Activated CD4-positive, alpha-beta T cell treated with anti-CD3 and anti-CD28 coated beads, Interleukin-10, Interleukin-2, amounts not matched to agents 100 ng/mL and 50 ng/mL, durations not matched to agents 16 hours and 8 hours (primary cell): Measurements from ENCODE around the gene ABCA2.

Experiments
- DNase-seq: peaks from one replicate; pipeline ENCODE4 v3.0.0-alpha.2; 2020

ABCA2 gene

GRCh38 chr9:137012694-137013570 is 15.1 kb downstream of the ABCA2 start:
- DNase-seq, result no peak

DNA sequence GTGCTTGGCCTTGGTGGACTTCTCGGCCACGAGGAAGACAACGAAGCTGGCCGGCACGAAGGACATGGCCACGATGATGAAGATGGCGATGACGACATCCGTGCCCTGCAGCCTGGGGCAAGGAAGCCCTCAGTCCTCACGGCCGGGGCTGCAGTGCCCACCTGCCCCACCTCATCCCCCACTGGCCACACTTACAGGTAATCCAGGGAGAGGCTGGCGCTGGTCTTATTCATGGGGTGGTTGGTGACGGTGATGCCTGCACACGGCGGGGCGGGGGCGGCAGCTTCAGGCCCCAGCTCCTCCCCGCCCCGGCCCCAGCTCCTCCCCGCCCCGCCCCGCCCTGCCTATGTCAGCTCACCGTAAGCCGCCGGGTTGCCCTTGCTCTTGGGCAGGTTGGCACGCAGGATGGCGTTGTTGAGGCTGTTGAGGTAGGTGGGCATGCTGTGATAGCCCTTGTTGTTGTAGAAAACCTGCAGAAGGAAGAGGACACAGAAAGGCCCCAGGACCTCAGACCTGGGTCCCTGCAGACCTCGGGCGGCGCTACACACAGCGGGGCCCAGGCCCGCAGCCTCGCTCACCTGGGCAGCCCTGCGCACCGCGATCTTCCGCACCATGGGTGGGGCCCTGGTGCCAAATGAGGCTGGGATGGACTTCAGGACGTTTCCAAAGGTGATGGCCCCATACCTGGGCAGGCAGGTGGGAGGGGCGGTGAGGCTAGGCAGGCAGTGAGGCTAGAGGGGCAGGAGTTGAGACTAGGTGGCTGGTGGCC is 15.9 kb downstream of the ABCA2 start:
- DNase-seq, result no peak

DNA sequence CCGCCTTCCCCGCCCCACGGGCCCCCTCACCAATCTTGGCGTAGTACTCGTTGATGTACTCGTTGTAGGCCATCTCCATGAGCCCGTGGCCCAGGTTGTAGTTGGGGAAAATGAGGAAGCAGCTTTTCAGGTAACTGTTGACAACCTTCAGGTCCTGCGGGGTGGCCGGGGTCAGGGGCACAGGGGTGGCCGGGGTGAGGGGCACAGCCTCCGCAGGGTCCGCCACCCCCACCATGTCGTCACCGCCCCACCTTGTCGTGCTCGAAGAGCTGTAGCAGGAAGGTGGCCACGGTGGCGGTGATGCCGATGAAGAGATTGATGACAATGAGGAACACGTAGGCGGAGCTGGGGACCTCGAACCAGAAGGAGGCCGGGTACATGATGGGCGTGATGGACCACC is 16.9 kb downstream of the ABCA2 start:
- DNase-seq, result no peak

DNA sequence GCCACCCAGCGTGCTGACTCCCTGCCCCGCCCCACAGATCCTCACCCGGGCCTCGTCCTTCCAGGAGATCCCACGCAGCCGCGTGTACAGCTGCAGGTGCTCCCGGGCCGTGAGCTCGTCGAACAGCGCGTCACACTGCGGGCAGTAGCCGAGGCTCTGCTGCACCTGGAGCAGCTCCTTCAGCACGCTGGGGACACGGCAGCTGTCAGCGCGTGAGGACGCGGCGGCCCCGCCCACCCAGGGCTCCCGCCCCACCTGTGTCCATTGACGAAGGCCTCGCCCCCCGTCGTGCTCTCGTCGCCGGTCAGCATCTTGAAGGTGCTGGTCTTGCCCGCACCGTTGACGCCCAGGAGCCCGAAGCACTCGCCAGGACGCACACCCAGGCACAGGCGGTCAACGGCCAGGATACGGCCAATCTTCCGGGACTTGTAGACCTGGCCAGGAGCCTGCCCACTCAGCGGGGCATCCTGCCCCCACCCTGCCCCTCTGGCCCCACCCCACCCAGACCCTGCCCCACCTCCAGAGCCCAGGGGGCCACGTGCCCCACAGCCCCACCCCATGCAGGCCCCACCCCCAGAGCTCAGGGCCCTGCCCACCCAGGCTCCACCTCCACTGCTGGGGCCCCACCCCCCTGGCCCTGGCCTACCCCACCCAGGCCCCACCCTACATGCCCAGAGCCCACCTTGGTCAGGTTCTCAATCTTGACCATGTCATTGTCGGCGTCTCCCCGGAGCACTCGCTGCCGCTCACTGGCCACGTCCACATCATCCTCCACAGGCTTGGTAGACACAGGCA is 17.9 kb downstream of the ABCA2 start:
- DNase-seq, result no peak

DNA sequence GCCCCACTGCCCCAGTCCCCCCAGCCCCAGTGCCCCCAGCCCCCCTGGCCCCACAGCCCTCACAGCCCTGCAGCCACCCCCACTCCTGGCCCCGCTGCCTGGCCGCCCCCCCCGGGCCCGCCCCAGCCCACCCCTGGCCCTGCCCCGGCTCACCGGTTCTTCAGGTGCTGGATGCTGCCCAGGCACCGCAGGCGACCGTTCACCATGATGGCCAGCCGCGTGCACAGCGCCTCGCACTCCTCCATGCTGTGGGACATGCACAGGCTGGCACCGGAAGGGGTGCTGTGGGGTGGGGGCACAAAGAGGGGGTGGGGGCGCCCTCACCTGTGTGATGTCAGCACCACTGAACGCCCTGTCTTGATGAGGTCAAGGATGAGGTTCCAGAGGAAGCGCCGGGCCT is 18.8 kb downstream of the ABCA2 start:
- DNase-seq, result no peak

GRCh38 chr9:137008312-137008711 is 19.7 kb downstream of the ABCA2 start:
- no peak for DNase-seq

- DNase-seq, result no peak
Observed at GRCh38 chr9:137007816-137008270, 20.2 kb downstream of the ABCA2 start.

GRCh38 chr9:137007108-137007815 is 20.8 kb downstream of the ABCA2 start:
- DNase-seq, result no peak

DNA sequence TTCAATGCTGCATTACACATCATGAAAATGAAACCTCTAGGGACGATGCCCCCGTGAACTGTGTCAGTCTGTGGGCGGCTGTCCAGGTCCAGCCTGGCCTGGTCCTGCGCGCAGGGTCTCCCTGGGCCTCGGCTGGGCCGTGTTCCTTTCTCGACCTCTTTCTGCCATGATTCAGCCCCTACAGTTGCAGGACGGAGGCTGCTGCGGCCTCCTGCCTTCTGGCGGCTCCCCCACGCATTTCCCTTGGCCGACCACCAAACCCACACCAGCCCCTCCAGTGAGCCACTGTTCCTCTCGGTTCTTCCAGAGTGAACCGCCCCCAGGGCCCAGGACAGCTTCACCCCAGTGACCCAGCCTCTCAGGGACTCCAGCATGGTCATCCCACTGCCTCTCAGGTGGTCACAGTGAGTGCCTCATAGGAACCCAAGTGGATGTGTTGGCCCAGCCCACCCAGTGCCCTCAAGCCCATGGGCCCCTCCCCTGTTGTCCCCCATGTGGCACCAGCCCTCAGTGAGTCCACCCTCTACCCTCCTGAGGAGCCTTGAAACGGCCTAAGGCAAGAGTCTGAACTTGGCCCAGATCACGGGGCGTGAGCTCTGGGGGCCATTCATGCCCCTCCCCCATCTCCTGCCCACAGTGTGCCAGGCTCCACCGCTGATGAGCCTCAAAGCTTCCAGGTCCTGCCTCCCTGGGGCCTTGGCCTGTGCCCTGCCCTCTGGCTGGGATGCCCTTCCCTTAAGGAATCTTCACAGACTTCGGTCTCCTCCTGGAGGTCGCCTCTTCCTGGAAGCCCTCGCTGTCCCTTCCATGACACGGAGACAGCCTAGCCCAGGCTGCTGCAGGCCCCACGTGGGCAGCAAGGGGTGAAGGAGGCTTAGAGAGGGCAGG is 21.7 kb downstream of the ABCA2 start:
- DNase-seq, result no peak

GRCh38 chr9:137004285-137004684 is 23.8 kb downstream of the ABCA2 start:
- DNase-seq, result peak; percentile 26

GRCh38 chr9:137002646-137003041 is 25.4 kb downstream of the ABCA2 start:
- no peak for DNase-seq

DNA sequence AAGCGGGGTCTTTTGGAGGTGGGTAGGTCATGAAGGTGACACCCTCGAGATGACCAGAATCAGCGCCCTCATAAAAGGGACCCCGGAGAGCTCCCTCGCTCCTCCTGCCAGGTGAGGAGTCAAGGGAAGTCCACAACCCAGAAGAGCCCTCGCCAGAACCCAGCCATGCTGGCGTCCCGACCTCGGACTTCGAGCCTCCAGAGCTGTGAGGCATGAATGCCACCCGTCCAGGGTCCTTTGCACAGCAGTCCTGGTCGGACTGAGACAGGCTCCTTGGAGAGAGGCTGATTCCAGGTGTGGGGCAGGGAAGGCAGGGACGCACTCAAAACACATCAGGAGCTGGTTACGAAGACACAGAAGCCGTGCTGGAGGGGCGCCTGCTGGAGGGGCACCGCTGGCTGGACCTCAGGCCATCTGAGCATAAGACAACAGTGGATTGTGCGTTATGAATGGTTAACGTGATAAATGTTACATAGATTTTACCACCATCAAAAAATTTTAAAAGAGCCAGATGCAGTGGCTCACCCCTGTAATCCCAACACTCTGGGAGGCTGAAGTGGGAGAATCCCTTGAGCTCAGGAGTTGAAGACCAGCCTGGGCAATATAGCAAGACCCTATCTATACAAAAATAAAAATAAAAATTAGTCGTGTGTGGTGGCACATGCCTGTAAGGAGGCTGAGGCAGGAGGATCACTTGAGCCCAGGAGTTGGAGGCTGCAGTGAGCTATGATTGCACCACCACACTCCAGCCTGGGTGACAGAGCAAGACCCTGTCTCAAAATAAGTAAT is 26.0 kb downstream of the ABCA2 start:
- no peak for DNase-seq

- DNase-seq, result peak; percentile 73
Observed at GRCh38 chr9:137000177-137000930, 27.7 kb downstream of the ABCA2 start.

- peak; percentile 33 for DNase-seq
Observed at GRCh38 chr9:136997830-136998234, 30.2 kb downstream of the ABCA2 start.

GRCh38 chr9:136997371-136997770 is 30.7 kb downstream of the ABCA2 start:
- no peak for DNase-seq

GRCh38 chr9:136996361-136997292 is 31.4 kb downstream of the ABCA2 start, which contains the start of gene CLIC3:
CLIC3 (minus strand) TSS chr9:136996568; CDS start chr9:136996543, 25 bp downstream.
- peak; percentile 34 for DNase-seq

GRCh38 chr9:136995772-136996311 is 32.2 kb downstream of the ABCA2 start:
- no peak for DNase-seq

GRCh38 chr9:136995362-136995761 is 32.7 kb downstream of the ABCA2 start:
- no peak for DNase-seq
